CD1c-positive myeloid dendritic cell (primary cell): Measurements from ENCODE around the gene STUB1.
A peak's percentile ranks its signal among the peaks of the same experiment; 100 is the strongest.

Experiments
- DNase-seq: peaks from one replicate; pipeline ENCODE4 v3.0.0-alpha.2; 2016; ENCODE audit errors: extremely low spot score

Gene STUB1

GRCh38 chr16:694187-694862 is 14.1 kb downstream of the STUB1 start:
- no peak for DNase-seq

GRCh38 chr16:694863-695354 is 14.7 kb downstream of the STUB1 start:
- no peak for DNase-seq

- peak; percentile 54 for DNase-seq
Measured at GRCh38 chr16:695355-696089, 15.3 kb downstream of the STUB1 start.

GRCh38 chr16:698911-699671 is 18.9 kb downstream of the STUB1 start:
- DNase-seq: no peak

GRCh38 chr16:700684-701584 is 20.7 kb downstream of the STUB1 start:
- DNase-seq: peak; percentile 27

GRCh38 chr16:702341-702740 is 22.1 kb downstream of the STUB1 start:
- DNase-seq: no peak

GRCh38 chr16:703406-703805 is 23.2 kb downstream of the STUB1 start:
- no peak for DNase-seq

GRCh38 chr16:704047-704446 is 23.8 kb downstream of the STUB1 start:
- DNase-seq: no peak

- no peak for DNase-seq
Measured at GRCh38 chr16:704552-705380, 24.6 kb downstream of the STUB1 start.

GRCh38 chr16:705431-706188 is 25.4 kb downstream of the STUB1 start, which contains the start of gene FBXL16:
Gene FBXL16, minus strand, starts transcription at chr16:705801. Its CDS starts 8,396 bp downstream, at chr16:697405.
- DNase-seq: no peak

GRCh38 chr16:706189-707061 is 26.2 kb downstream of the STUB1 start:
- no peak for DNase-seq

GRCh38 chr16:707062-707538 is 26.9 kb downstream of the STUB1 start:
- no peak for DNase-seq

- no peak for DNase-seq
Measured at GRCh38 chr16:708019-708418, 27.8 kb downstream of the STUB1 start.

- no peak for DNase-seq
Measured at GRCh38 chr16:708959-709358, 28.7 kb downstream of the STUB1 start.

GRCh38 chr16:709566-710499 is 29.6 kb downstream of the STUB1 start:
- peak; percentile 50 for DNase-seq

- no peak for DNase-seq
Measured at GRCh38 chr16:710500-711075, 30.4 kb downstream of the STUB1 start.

GRCh38 chr16:711084-711483 is 30.9 kb downstream of the STUB1 start:
- DNase-seq: no peak
